ENCODE data around the gene ATAD3C.

Gene ATAD3C

DNA sequence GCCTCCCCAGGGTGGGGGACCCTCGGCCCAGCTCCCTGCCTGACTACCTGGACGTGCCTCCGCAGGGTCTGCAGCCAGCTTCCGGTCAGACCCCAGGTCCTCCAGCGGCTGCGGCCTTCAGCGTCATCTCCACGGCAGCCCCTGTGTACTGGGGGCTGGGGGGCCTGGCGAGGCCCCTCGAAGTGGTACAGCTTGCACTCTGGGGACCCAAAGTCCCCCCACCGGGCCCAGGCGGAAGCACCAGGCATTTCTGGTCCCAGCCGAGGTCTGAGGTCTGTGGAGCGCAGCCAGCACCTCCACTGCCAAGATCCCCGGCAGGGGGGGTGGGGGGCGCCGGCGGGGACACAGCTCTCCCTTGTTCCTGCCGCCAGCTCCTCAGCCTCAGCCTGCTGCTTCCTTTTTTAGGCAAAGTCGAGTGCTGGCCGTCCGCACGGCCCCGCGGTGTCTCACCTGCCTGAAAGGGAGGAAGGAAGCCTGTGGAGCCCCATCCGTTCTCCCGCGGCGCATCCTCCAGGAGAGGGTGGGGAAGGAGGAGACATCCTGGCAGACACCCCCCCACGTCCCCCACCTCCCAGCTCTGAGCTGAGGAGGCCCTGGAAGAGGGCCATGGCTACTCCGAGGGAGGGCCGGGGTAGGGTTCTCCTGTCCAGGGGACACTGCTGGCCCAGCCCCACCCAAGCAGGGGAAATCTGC, 15.2 kb upstream of the ATAD3C start:
- no peak for FAIRE-seq
- TF ChIP-seq, protein P1, sequence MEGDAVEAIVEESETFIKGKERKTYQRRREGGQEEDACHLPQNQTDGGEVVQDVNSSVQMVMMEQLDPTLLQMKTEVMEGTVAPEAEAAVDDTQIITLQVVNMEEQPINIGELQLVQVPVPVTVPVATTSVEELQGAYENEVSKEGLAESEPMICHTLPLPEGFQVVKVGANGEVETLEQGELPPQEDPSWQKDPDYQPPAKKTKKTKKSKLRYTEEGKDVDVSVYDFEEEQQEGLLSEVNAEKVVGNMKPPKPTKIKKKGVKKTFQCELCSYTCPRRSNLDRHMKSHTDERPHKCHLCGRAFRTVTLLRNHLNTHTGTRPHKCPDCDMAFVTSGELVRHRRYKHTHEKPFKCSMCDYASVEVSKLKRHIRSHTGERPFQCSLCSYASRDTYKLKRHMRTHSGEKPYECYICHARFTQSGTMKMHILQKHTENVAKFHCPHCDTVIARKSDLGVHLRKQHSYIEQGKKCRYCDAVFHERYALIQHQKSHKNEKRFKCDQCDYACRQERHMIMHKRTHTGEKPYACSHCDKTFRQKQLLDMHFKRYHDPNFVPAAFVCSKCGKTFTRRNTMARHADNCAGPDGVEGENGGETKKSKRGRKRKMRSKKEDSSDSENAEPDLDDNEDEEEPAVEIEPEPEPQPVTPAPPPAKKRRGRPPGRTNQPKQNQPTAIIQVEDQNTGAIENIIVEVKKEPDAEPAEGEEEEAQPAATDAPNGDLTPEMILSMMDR (IDR thresholded peaks at IDR 0.05; ENCODE audit: insufficient read depth, missing control alignments) = no peak
- DNase-seq (ENCODE audit: insufficient read length, low spot score) = peak; percentile 2

DNA sequence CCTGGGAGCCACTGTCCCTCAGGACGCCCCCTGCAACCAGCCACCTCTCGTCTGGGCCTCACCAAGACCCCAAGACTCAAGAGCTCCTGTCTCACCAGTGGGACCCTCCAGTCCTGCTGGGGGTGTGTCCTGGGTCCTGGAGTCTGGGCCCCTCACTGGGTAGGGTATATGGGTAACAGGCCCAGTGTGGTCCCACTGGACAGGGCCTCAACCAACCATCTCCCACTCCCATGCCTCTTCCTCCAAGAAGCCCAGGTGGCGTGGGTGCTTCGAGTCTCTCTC, 14.7 kb upstream of the ATAD3C start:
- no peak for DNase-seq (ENCODE audit: insufficient read length, low spot score)
- TF ChIP-seq, protein P1 (IDR thresholded peaks at IDR 0.05; ENCODE audit: insufficient read depth, missing control alignments) = no peak
- no peak for FAIRE-seq

DNA sequence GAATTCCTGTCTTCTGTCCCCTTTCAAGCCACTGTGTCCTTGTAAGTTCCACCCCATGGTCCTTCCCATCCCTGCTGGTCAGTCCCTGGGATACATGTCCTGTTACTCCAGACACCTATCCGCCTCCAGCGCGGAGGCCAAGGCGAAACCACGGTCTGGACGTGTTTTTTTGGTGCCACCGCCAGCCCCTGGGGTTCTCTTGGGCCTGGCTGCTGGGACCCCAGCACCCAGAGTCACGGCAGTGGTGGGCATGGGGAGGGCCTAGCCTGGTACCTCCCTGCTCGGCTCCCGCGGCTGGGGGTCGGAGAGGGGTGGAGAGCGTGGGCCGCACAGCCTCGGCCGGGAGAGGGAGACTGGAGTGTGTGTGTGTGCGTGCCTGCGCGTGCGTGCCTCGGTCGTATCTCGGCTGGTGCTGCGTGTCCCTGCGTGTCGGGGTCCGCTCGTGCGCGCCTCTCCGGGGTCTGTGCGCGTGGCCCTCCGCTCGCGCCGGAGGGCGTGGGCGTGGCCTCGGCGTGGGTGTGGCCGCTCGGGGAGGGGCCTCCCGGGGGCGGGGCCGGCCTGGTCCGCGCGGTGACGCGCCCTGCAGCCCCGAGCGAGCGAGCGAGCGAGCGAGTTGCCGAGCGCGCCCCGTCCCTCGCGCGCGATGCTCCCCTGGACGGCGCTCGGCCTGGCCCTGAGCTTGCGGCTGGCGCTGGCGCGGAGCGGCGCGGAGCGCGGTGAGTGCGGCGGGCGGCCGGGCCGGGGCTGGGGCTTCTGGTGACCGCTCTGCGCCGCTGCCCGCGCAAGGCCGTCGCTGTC, 14.2 kb upstream of the ATAD3C start, which contains the start of gene VWA1:
Gene VWA1 (plus strand): TSS at position 585 of the 798 bp plus-strand sequence. CDS start 59 bp downstream, at position 644.
- DNase-seq (ENCODE audit: insufficient read length, low spot score) (peak; percentile 85), FAIRE-seq (no peak)
- TF ChIP-seq, protein P1 (IDR thresholded peaks at IDR 0.05; ENCODE audit: insufficient read depth, missing control alignments) = no peak

DNA sequence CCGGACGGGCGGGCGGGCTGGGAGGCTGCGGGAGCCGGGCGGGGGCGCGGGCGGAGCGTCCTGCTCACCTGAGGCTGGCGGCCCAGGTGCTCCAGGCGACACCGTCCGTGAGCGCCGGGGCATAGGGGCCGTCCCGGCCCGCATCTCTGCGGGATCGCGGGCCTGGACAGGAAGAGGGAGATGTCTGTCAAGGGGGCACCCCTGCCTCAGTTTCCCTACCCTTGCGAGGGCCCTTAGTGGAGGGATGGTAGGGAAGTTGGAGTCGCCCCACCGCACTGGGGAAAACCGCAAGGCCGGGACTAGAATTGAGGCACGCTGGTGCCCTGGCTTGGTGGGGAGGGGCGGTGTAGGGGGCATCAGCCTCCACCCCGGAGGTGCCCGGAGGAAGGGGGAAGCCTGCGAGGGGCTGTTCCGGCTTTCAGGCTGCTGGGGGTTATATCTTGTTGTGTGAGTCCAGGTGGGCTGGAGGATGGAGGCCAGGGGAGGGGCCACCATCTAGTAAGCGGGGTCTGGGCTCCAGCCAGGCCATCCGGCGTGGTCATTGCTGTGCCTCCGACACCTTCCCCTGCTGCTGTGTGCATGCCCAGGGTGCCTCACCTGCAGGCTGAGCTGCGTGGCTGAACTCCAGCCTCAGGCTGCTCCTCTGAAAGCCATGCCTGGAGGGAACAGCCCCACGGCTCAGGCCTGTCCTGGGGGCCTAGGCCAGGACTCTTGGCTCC, 13.4 kb upstream of the ATAD3C start:
- TF ChIP-seq, protein P1 (IDR thresholded peaks at IDR 0.05; ENCODE audit: insufficient read depth, missing control alignments) = no peak
- FAIRE-seq (no peak), DNase-seq (ENCODE audit: insufficient read length, low spot score) (no peak)

DNA sequence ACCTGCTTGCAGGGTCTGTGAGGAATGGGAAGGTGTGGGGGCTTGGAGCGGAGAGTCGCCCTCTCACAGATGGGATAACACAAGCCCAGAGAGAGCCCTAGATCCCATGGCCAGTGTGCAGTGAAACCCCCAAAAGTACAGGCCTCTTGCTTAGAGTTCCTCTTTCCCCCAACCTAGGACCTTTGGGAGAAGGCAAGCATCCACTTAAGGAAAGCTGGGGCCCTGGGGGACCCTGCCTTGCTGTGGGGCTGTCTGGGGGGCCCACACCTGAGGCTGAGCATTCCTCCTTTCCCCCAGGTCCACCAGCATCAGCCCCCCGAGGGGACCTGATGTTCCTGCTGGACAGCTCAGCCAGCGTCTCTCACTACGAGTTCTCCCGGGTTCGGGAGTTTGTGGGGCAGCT, 12.9 kb upstream of the ATAD3C start:
- DNase-seq (ENCODE audit: insufficient read length, low spot score) (no peak), FAIRE-seq (no peak)
- TF ChIP-seq, protein P1 (IDR thresholded peaks at IDR 0.05; ENCODE audit: insufficient read depth, missing control alignments) = no peak

DNA sequence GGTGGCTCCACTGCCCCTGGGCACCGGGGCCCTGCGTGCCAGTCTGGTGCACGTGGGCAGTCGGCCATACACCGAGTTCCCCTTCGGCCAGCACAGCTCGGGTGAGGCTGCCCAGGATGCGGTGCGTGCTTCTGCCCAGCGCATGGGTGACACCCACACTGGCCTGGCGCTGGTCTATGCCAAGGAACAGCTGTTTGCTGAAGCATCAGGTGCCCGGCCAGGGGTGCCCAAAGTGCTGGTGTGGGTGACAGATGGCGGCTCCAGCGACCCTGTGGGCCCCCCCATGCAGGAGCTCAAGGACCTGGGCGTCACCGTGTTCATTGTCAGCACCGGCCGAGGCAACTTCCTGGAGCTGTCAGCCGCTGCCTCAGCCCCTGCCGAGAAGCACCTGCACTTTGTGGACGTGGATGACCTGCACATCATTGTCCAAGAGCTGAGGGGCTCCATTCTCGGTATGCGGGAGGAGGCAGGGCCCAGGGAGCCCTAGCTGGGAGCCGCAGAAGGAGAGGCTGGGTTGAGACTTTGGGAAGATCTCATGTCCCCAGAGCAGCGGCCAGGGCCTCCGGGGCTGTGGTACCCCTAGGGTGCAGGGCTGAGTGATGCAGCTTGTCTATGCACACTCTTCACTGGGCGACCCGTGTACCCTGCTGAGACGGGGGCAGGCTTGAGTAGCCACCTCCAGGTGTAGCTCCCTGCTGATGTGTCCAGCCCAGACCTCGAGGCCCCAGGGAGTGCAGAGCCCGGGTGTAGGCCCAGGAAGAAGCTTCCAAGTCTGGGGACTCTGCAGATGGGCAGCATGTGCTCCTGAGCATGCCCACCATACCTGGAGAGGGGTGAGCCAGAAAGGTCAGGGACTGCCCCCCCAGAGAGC, 12.2 kb upstream of the ATAD3C start:
- TF ChIP-seq, protein P1 (IDR thresholded peaks at IDR 0.05; ENCODE audit: insufficient read depth, missing control alignments) = no peak
- DNase-seq (ENCODE audit: insufficient read length, low spot score) = peak; percentile 3
- FAIRE-seq = no peak

All from D721Med (cell line).